ENCODE measurements around the gene PDK2.

Gene PDK2

DNA sequence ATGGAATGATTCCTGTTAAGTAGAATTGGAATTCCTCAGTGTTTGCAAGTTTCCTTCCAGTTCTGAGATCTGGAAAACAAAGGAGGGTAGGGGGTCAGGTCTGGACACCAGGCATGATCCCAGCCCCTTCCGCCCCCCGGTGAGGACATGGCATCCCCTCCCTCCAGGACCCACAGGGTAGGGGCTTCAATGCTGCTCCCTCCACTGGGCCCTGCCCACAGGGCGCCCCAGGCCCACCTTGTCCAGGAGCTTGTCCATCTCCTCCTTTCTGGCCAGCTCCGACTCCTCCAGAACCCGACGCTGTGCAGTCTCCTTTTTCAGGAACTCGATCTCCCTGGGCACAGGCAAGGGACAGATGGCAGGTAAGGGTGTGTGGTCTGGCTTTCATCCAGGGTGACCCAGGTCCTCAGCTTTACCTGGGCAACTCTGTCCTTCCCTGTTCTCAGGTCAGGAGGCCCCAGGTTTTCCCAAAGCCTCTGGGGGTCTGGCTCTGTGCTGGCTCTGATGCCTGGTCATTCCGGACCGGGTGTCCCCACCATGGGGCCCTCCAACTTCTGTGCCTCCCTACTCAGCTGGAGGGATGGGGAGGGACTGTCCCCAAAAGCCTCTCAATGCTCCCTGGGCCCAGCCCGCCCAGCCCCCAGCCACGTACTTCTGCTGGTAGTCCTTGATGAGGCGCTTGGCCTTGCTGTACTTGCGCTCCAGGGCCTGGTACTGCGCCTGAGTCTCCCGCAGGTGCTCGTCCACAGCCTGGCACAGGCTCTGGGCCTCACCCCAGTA is 40.4 kb downstream of the PDK2 start:
- DNase-seq (ENCODE audit: low read depth), result no peak

DNA sequence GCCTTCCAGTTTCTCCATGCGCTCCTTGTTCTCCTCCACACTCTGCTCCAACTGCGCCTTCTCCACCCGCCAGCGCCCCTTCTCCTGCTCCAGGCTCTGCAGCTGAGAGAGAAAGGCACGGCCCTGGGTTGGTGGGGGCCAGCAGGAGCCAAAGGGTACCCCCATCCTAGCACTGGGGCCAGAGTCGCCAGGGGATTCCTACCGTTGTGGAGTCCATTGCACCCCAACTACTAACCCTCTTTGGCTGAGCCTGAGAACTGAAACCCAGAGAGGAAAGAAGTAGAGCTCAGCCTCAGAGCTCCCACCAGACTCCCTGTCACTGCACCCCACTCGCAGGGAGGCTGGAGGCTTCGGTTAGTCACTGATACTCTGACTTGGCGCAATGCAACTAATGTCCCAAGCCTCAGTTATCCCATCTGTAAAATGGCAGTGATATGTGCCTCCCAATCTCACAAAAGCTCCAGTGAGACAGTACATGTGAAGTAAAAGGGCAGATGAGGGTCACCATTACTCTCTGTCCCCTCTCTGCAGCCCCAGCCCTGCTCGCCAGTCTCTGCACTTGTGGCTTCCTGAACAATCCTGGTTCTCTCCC is 41.0 kb downstream of the PDK2 start:
- no peak for DNase-seq (ENCODE audit: low read depth)

DNA sequence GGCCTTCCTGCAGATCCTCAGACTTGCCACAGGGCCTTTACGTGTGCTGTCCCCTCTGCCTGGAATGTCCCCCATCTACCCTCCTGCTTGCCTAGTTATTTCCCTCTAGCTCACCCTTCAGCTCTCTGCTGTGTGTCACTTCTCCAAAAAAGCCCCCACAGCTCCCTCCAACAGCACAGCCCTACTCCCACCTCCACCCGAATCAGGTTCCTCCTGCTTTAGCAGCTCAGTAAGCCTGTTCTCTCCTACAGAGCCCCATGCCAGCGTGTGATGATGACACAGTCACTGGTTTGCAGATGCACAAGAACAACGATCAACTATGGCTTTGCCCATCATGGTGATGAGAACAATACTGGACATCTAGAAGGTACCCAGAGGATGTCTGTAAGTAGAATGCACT is 41.9 kb downstream of the PDK2 start:
- DNase-seq (ENCODE audit: low read depth), result no peak

DNA sequence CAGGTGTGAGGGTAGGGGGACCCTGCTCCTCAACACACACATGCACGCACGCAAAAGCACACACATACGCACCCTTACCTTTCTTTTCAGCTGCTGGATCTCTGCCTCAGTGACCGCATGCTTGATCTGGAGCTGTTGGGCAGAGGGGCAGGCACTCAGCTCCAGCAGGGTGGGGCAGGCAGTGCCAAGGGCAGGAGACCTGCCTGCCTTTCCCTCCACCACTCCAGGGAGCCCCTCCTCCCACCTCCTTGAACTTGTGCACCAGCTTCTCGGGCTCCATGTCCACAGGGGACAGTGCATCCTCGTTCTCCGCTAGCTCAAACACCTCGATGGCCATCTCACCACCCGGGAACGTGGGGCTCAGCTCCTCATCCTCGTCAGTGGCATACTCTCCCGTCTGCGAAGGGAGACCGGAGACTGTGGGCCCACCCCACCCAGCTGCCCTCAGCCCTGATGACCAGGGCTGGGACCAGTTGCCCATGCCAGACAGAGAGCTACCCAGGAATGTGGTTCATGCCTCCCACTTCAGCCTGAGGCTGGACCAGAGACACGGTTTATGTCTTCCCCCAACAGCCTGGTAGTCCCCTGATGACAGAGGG is 44.1 kb downstream of the PDK2 start:
- no peak for DNase-seq (ENCODE audit: low read depth)

DNA sequence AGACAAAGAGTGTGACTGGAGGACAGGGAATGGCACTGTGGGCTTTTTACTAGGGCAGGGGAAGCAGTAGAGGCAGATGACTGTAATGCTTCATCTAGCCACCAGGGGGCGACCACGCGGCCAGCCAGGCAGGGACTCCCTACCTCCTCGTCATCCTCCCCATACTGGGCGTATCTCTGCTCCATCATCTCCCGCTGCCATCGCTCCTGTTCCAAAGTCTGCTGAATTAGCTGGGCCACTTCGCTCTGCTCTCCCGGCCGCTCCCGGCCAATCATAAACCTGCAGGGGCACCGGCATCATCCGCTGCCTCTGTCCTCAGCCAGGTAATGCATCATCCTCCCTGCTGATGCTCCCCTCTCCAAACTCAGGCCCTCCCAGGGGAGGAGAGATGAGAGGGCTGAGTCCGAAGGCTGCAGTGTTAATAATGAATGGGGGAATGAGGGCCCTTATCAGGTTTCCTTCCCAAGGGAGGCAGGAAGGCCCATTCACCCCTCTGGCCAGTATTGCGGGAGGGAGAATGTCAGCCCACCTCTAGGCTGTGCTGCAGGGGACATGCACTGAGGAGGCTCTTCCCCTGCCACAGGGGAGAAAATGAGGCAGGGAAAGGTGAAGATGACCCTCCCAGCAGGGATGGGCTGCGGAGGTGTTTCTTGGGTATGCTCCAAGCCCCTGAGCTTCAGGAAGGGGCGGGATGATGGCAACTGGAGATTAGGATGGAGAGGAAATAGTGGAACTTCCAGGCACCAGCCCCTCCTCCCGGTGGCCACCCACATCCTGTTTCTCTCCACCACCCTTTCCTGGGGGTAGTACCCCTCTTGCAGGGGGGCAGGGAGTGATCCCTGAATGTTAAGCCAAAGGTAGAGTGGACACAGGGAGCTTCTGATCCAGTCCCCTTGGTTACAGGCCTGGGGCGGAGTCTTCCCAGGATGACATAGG is 45.1 kb downstream of the PDK2 start:
- DNase-seq (ENCODE audit: low read depth), result peak; percentile 72

DNA sequence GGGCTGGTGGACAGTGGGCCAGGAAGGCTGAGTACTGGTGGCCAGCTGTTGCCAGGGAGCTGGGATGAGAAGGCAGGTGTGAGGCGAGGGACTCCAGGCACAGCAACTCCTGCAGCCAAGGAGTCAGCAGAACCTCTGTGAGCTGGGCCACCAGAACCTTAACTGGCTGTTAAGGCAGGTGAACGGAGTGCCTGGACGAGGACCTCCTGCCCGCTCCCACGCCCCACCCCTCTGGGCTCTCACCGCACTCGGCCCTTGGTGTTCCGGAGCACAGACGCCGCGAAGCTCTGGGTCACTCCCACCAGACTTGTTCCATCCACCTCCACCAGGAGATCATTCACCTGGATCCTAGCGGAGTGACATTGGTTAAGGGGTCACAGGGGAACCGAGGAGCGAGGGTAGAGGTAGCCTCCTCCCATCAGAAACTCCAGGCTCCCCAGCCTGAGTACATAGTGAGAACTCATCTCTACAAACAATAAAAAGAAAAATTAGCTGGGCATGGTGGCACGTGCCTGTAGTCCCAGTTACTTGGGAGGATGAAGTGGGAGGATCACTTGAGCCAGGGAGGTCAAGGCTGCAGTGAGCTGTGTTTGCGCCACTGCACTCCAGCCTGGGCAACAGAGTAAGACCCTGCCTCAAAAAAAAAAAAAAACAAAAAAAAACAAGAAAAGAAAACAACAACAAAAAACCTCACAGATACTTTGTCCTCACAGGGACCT is 46.0 kb downstream of the PDK2 start:
- DNase-seq (ENCODE audit: low read depth), result no peak

DNA sequence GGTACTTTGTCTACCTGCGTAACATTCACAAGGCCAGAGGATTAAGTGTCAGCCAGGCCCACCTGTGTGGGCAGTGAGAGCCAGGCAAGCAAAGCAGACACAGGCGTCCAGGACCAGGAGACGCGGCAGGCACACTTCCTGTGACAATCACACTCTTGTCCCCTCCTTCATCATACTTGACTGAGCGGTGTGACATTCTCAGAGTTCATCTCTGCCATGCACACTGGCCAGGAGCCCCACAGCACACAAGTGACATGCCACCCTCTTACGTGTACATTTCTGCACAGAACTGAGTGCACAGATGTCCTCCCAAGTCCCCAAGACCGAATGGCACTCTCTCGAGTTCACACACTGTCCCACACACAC is 46.6 kb downstream of the PDK2 start:
- DNase-seq (ENCODE audit: low read depth), result no peak

DNA sequence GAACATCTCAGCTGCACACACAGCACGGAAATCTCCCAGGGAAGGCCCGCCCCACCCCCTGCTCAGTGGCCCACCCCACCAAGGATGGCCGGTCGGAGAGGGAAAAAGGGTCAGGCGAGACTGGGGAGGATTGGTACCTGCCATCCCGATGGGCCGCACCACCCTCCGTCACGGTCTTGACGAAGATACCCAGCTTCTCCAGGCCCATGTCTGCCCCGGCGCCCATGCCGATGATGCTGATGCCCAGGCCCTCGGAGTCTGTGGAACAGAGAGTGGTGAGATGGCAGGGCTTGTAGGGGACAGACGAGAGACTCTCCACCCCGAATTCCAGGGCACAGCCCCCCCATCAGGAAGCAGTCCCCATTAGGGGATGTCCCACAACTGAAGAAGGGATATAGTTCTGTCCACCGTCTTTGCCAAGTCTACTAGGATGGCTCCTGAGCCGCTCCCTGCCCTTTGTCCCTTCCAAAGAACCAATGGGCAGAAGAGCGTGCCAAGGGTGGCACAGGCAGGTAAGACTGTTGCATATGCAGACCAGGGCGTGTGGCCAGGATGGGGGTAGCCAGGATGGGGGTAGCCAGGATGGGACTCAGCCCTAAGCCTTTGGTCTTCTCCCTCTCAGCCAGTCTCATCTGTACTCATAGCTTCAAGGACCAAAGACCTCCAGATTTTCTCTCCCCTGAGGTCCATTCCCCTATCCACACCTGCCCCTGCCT is 48.5 kb downstream of the PDK2 start:
- no peak for DNase-seq (ENCODE audit: low read depth)

DNA sequence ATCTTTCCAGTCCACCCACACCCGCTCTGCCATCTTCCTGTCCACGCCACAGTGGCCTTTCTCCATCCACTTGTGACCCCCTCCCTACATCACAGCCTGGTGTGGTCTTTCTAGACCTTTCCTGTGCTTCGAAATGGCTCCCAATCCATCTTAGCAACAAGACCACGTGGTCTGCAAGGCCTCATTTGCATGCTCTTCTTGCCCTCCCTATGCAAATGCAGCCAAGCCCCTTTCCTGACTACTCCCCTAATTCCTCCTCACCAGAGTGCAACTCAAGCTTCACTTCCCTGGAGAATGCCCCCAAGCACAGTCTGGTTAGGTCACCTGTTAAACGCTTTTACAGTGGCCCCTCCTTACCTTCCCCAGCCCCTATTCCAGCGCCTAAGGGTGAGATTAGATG is 49.2 kb downstream of the PDK2 start:
- no peak for DNase-seq (ENCODE audit: low read depth)

DNA sequence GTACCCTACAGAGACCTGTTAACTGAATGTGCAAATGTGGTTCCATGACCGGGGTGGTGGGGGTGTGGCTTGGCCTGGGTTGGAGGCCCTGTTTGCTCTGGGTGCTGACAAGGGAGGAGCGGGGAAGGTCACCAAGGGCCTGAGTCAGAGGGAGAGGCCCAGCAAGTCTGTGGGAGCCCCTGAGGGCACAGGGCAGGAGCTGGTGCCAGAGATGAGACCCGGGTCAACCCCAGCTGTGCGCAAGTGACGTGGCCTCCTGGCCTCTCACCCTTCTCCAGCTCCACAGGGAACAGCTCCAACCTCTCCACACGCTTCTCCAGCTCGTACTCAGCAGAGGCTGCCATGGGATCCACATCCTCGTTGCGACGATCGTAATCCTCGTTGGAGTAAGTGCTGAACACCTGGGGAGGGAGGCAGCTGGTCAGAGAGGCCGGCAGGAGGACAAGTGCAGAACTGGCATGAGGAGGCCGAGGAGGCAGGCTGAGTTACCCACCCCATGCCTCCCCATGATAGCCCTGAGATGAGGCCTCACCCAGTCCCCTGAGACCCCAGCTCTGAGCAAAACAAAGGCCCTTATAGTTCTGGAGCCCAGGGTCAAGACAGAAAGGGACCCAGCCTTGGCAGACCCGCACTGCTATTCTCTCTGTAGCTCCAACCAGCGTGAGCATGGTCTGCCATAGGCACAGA is 49.8 kb downstream of the PDK2 start:
- DNase-seq (ENCODE audit: low read depth), result no peak

DNA sequence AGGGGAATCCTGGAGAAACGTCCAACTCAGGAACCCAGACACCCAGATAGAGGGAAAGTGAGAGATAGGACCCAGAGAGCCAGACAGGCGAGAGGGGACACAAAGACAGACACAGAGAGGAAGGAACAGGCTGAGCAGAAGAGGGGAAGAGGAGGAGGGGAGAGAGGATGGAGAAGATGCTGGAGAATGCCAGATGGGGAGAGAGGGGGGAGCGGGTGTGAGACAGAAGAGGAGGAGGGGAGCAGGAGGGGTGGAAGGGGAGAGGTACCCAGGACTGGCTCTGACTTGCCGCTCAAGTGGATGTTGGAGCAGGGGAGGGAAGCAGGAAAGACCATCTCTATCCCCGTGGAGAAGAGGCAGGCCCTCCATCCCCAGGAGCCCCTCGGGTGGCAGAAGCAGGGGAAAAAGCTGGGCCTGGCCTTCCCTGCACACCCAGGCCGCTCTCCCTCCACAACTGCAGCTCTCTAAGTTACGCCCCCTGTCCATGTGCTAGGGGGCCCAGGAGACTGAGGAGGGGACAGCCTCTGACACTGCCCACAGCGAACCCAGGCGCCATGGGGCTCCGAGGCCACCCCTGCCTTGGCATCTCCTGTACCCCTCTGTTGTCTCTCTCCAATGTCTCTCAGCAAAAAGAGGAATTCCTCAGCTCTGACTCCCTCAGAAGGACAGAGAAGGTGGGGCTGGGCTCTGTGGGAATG is 50.5 kb downstream of the PDK2 start:
- DNase-seq (ENCODE audit: low read depth), result no peak

DNA sequence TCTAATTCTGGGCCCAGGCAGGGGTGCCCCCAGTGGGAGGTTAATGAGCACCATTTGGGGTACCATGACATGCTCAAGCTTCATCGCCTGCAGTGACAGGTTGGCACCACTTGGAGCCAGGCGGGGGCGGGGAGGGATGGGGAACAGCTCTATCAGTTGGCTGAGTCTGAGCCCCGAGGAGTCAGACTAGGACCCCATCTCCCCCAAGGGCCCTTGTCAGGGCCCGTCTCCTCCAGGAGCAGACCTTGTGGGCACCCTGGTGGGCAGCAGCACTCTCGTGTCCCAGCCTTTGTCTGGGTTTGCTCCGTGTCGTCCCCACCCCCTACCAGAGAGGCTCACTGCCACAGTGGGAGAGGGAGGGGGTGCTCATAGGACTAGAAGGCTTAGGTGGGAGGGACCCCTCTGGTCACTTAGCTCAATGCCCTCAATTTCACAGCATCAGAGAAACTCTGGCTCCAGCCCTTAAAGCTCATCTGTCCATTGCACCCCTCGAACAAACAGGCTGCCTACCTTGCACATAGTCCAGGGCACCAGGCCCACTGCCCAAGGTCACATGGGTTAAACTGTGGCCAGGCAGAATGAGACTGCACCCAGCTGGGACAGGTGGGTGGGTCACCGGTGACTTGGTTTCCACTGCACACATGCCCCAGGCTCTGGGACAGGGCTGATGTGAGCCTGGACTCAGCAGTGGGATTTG is 51.2 kb downstream of the PDK2 start:
- no peak for DNase-seq (ENCODE audit: low read depth)

DNA sequence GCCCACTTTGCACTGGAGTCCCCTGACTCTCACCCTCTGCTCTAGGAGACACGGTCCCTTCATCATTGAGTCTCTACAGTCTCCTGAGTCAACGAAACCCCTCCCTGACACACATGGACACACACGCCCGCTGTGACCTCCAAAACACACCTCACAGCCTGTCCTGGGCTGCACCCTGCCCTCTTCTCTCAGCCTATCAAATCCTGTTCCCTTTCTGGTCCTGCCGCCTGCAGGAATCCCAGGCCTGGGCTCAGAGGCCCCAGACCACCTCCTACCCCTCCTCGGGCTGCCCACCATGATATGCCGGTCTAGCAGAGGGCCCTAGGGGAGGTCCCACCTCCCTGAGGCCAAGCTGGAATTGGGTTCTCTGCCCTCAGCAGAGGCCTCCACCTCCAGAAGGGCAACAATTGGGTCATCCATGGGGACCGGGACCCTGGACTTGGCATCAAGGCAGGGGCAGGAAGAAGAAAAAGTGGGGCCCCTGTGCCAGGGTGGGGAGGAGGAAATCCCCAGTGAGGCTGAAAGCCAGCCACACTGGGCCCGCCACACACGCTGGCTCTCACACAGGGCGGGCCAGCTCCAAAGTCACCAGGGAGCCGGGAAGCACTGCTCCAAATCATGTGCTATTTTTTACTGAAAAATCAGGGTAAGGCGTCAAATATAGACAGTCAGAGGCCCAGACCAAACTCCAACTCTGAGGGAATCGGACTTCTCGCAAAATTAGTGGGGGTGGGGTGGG is 51.9 kb downstream of the PDK2 start:
- no peak for DNase-seq (ENCODE audit: low read depth)

DNA sequence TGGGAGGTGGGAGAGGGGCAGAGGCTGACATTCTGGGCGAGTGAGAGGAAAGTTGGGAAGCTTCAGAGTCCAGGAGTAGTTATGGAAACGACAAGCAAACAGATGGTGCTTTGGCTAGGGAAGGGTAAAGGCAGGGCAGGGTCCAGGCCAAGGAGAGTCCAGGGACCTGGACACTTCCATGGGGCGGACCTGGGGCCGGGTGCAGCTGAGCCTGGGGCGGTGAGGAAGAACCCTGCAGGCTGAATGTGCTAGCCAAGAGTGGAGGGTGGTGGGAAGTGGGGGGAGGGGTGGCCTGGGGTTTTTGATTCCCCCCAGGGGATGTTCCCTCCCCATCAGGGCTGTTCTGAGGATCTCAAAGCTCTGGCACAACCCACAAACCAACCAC is 52.7 kb downstream of the PDK2 start:
- DNase-seq (ENCODE audit: low read depth), result no peak

DNA sequence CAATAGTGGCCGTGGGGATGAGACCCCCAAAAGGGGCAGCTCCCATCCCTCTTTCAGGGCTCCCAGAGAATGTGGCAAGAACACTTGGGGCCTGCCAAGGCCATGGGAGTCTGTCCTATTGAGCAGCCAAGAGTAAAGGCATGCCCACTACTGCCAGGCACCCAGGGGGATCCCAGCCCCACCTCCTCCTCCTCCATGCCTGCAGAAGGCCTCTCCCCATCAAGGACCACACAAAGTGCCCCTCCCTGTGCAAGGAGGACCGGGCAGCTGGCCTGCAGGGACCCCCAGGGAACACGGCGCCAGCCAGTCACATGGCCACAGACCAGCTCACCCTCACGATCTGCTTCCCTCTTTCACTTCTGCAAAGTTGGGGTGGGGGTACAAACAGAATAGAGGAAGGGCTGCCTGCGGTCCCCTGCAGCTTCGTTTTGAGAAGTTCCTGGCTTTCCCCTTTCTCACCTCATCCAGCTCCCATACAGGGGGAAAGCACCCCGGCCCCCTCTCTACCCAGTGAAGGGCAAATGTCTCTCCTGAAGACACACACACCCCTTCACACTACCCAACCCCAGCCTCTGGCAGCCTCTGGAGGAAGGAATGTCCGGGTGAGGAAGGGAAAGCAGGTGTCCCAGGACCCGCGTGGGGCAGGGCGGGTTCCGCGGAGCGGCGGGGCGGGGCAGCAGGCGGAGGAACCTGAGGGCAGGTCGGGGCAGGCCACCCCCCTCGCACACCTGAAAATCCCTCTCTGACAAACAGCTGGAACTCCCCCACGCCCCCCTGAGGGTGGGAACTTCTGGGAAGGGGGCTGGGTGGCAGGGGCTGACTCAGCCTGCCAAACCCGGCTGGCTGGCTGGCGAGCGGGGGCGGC is 53.3 kb downstream of the PDK2 start:
- peak; percentile 54 for DNase-seq (ENCODE audit: low read depth)

DNA sequence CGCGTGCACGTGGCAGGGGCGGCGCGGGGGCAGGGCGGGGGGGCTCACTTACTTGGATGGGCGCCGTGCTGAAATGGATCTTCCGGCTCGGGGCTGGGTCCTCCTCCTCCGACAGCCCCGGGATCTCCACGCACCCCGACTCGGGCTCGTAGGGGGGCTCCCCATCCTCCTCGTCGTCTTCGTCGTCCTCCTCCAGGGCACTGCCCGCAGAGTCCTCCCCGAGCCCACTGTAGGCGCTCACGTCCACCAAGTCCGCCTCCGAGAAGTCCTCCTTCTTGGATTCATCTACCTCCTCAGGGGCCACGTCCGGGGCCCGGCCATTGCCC is 53.9 kb downstream of the PDK2 start:
- DNase-seq (ENCODE audit: low read depth), result no peak

DNA sequence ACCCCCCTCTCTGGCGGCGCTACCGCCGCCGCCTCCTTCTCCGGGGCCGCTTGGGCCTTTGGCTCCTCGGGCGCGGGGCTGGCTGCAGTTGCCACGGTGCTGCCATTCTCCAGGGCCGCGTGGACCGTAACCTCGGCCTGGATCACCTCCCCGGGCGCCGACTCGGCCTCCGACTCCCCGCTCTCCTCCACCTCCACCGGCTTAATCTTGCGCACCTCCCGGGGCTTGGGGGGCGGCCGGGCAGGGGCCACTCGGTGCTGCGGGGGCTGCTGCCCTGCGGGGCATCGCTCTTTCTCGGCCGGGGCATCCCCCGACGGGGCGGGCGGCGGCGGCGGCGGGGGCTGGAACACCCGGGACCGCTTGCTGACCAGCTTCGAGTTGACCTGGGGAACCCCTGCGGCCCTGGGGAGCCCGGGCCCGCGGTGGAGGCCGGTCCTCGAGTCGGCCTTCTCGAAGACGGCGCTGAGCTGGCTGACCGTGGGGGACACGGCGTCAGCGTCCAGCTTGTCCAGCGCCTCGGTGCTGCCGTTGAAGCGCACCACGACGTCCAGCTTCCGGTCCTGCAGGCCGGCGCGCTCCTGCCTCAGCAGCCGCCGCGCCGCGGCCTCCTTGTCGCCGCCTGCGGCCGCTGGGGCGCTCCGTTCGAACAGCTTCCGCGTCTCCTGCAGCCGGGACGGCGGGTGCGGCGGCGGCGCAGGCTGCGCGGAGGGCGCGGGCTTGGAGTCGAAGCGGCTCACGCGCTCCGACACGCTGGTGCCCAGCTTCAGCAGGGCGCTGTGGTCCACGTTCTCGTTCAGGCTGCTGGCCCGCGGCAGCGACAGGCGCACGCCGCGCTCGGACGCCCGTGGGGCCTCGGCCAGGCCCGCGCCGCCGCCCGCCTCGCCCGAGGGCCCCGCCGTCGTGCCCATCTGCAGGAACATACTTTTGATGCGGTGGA is 54.5 kb downstream of the PDK2 start:
- no peak for DNase-seq (ENCODE audit: low read depth)

Measured in stimulated activated CD8-positive, alpha-beta memory T cell treated with anti-CD3 and anti-CD28 coated beads, Interleukin-15, amount 100 ng/mL, for 1 hour (primary cell).